Measurements from ENCODE around the gene CCT5. TPM values are rescaled to one million over a fixed set of nuclear protein-coding genes. Genes with fewer than 3 reads are reported as not detected.

CCT5 gene
- polyA plus RNA-seq, 3 donors: 142 to 236 (median 229) TPM

- Histone ChIP-seq H3K4me1 (ENCODE audit: control insufficient read depth in 1 of 2, insufficient read depth in 2 of 2, low read length in 2 of 2) (no peaks in the 10 kb centered on the region), H3K36me3 (replicated peaks in 1 of 2; ENCODE audit: control insufficient read depth in 1 of 2, insufficient read depth in 2 of 2, low read length in 2 of 2) (no peaks in the 10 kb centered on the region), H3K4me3 (replicated peaks in 1 of 3; ENCODE audit: low read depth in 2 of 3, low read length in 3 of 3) (no peak overlapping the region), H3K9me3 (replicated peaks in 1 of 2; ENCODE audit: control insufficient read depth in 1 of 2, insufficient read depth in 1 of 2, low read length in 2 of 2) (no peaks in the 10 kb centered on the region), H3K4me2 (replicated peaks; ENCODE audit: extremely low read depth, low read length, poor library complexity, severe bottlenecking) (no peak overlapping the region), H2AFZ (ENCODE audit: insufficient read depth, low read depth, low read length, poor library complexity, severe bottlenecking) (no peak overlapping the region), H3K27me3 (ENCODE audit: control insufficient read depth in 2 of 2, insufficient read depth in 2 of 2, low read length in 2 of 2) (peaks cover 0 to 3% of the 10 kb centered on the region in 2 donors), H3K27ac (ENCODE audit: low read depth in 1 of 2, low read length in 2 of 2) (no peak overlapping the region), H3K9ac (ENCODE audit: insufficient read depth, low read length, poor library complexity, severe bottlenecking) (no peak overlapping the region), H4K20me1 (ENCODE audit: insufficient read depth, low read length) (no peaks in the 10 kb centered on the region), H3K79me2 (ENCODE audit: insufficient read depth, low read length) (no peaks in the 10 kb centered on the region)
- no peak for TF ChIP-seq CTCF (IDR thresholded peaks at IDR 0.05)
- Mint-ChIP-seq H3K9me3 (peaks cover 0 to 1% (median 0%) of the 10 kb centered on the region in 7 donors), H3K36me3 (peaks cover 0 to 4% of the 10 kb centered on the region in 2 donors), H3K4me3 (no peak overlapping the region), H3K4me1 (peaks cover 9% of the 10 kb centered on the region), H3K27ac (no peak overlapping the region), H3K27me3 (ENCODE audit: low read depth in 3 of 3) (peaks cover 2 to 17% (median 13%) of the 10 kb centered on the region in 3 donors)
- intact Hi-C loops (cut with micrococcal nuclease): no loop called here
- no peak for DNase-seq
- WGBS (ENCODE audit: insufficient coverage): 75% methylated on average over 1 of the region's 5 CpGs
These were observed 53.7 kb downstream of the CCT5 start for GRCh38 chr5:10303699-10304170.

GRCh38 chr5:10304932-10305331, 54.9 kb downstream of the CCT5 start:
- peaks cover 0 to 1% (median 0%) of the 10 kb centered on the region in 7 donors for H3K9me3 Mint-ChIP-seq
- H3K27me3 Mint-ChIP-seq (ENCODE audit: low read depth in 3 of 3): peaks cover 2 to 18% (median 17%) of the 10 kb centered on the region in 3 donors
- TF ChIP-seq CTCF (IDR thresholded peaks at IDR 0.05): no peak
- peaks cover 0 to 3% of the 10 kb centered on the region in 2 donors for H3K27me3 ChIP-seq (ENCODE audit: control insufficient read depth in 2 of 2, insufficient read depth in 2 of 2, low read length in 2 of 2)
- H3K27ac ChIP-seq (ENCODE audit: low read depth in 1 of 2, low read length in 2 of 2): no peak overlapping the region
- intact Hi-C loops (cut with micrococcal nuclease): no loop called here
- H3K9ac ChIP-seq (ENCODE audit: insufficient read depth, low read length, poor library complexity, severe bottlenecking): no peak overlapping the region
- no peak overlapping the region for H3K4me2 ChIP-seq (replicated peaks; ENCODE audit: extremely low read depth, low read length, poor library complexity, severe bottlenecking)
- no peak overlapping the region for H3K4me3 Mint-ChIP-seq
- no peak overlapping the region for H3K4me3 ChIP-seq (replicated peaks in 1 of 3; ENCODE audit: low read depth in 2 of 3, low read length in 3 of 3)
- no peaks in the 10 kb centered on the region for H3K4me1 ChIP-seq (ENCODE audit: control insufficient read depth in 1 of 2, insufficient read depth in 2 of 2, low read length in 2 of 2)
- peaks cover 11% of the 10 kb centered on the region for H3K4me1 Mint-ChIP-seq
- H3K36me3 Mint-ChIP-seq: peaks cover 0 to 4% of the 10 kb centered on the region in 2 donors
- H3K27ac Mint-ChIP-seq: no peak overlapping the region
- no peaks in the 10 kb centered on the region for H3K36me3 ChIP-seq (replicated peaks in 1 of 2; ENCODE audit: control insufficient read depth in 1 of 2, insufficient read depth in 2 of 2, low read length in 2 of 2)
- no peaks in the 10 kb centered on the region for H3K9me3 ChIP-seq (replicated peaks in 1 of 2; ENCODE audit: control insufficient read depth in 1 of 2, insufficient read depth in 1 of 2, low read length in 2 of 2)
- H2AFZ ChIP-seq (ENCODE audit: insufficient read depth, low read depth, low read length, poor library complexity, severe bottlenecking): no peak overlapping the region
- H3K79me2 ChIP-seq (ENCODE audit: insufficient read depth, low read length): no peaks in the 10 kb centered on the region
- DNase-seq: no peak
- no peaks in the 10 kb centered on the region for H4K20me1 ChIP-seq (ENCODE audit: insufficient read depth, low read length)
- 76% methylated on average over 3 of the region's 5 CpGs for WGBS (ENCODE audit: insufficient coverage)

Measured in CD14-positive monocyte (primary cell).